GM18951 (cell line): ENCODE measurements around the gene PPP1R18.

ENCODE experiments used
- POLR2A ChIP-seq: IDR thresholded peaks from 4 replicates; pipeline ENCODE4 v1.6.1; 2011; ENCODE audit warnings: mild to moderate bottlenecking; ENCODE audit not compliant: insufficient read length, insufficient read depth; ENCODE audit errors: extremely low read depth
- in situ Hi-C: fragments of 300-500 bp; cut with MboI; formaldehyde crosslinking; loops from one replicate; pipeline ENCODE4 v1.12.0; 2022; ENCODE audit warnings: low sequenced_read_pairs, mixed read lengths, inconsistent platforms; ENCODE audit not compliant: unreplicated experiment

Gene PPP1R18

GRCh38 chr6:30687659-30688431 is 1.4 kb upstream of the PPP1R18 start:
- in situ Hi-C loops = no loop called here
- peak; percentile 57 for TF ChIP-seq POLR2A

- TF ChIP-seq POLR2A = peak; percentile 75
- in situ Hi-C loops = no loop called here
These were observed 638 bp upstream of the PPP1R18 start for GRCh38 chr6:30686908-30687658.

GRCh38 chr6:30685157-30686008 is 1.1 kb downstream of the PPP1R18 start:
- TF ChIP-seq POLR2A = no peak
- in situ Hi-C loops = no loop called here

- TF ChIP-seq POLR2A = peak; percentile 13
- in situ Hi-C loops = no loop called here
These were observed 1.9 kb downstream of the PPP1R18 start for GRCh38 chr6:30684386-30685156.

- TF ChIP-seq POLR2A = no peak
- in situ Hi-C loops = no loop called here
These were observed 2.5 kb downstream of the PPP1R18 start for GRCh38 chr6:30683980-30684338.

GRCh38 chr6:30683183-30683979 is 3.1 kb downstream of the PPP1R18 start:
- in situ Hi-C loops = no loop called here
- no peak for TF ChIP-seq POLR2A

- in situ Hi-C loops = no loop called here
These were observed 4.0 kb downstream of the PPP1R18 start for GRCh38 chr6:30682143-30683117.

GRCh38 chr6:30681766-30682142 is 4.7 kb downstream of the PPP1R18 start:
- in situ Hi-C loops = no loop called here
- no peak for TF ChIP-seq POLR2A

More at GRCh38 chr6:30682143-30683117, 4.0 kb downstream of the PPP1R18 start:
- peak; percentile 75 for TF ChIP-seq POLR2A

GRCh38 chr6:30679765-30680535 is 6.5 kb downstream of the PPP1R18 start:
- in situ Hi-C loops = no loop called here

More at GRCh38 chr6:30679765-30680535, 6.5 kb downstream of the PPP1R18 start:
- no peak for TF ChIP-seq POLR2A
